Fibroblast of pulmonary artery (primary cell): ENCODE results near the gene GALNT17.

ENCODE experiments used
- DNase-seq: peaks from one replicate; pipeline ENCODE4 v3.0.0-alpha.2; 2010; ENCODE audit warnings: low read depth
- H3K4me3 ChIP-seq: replicated peaks from 2 replicates; pipeline ENCODE4 v1.5.1; 2011; ENCODE audit warnings: low read depth, mild to moderate bottlenecking, control low read depth, low read length, moderate library complexity
- CTCF ChIP-seq: IDR thresholded peaks from 2 replicates; pipeline ENCODE4 v1.5.1; 2011; ENCODE audit warnings: mild to moderate bottlenecking, control low read depth, low read length, inconsistent platforms; ENCODE audit errors: missing control alignments

GALNT17 gene

GRCh38 chr7:71385330-71385729 is 253.4 kb downstream of the GALNT17 start:
- H3K4me3 ChIP-seq = no peak overlapping the region
- DNase-seq = no peak
- TF ChIP-seq CTCF = no peak

- no peak for TF ChIP-seq CTCF
- no peak overlapping the region for H3K4me3 ChIP-seq
- no peak for DNase-seq
Observed at GRCh38 chr7:71386152-71386785, 254.3 kb downstream of the GALNT17 start.

GRCh38 chr7:71388181-71388580 is 256.2 kb downstream of the GALNT17 start:
- no peak overlapping the region for H3K4me3 ChIP-seq
- no peak for DNase-seq
- TF ChIP-seq CTCF = no peak

GRCh38 chr7:71389976-71390375 is 258.0 kb downstream of the GALNT17 start:
- TF ChIP-seq CTCF = no peak
- no peak overlapping the region for H3K4me3 ChIP-seq

GRCh38 chr7:71393661-71394060 is 261.7 kb downstream of the GALNT17 start:
- DNase-seq = no peak
- H3K4me3 ChIP-seq = no peak overlapping the region
- no peak for TF ChIP-seq CTCF

More at GRCh38 chr7:71389976-71390375, 258.0 kb downstream of the GALNT17 start:
- DNase-seq = no peak

- TF ChIP-seq CTCF = no peak
- no peak overlapping the region for H3K4me3 ChIP-seq
- no peak for DNase-seq
Observed at GRCh38 chr7:71402684-71403083, 270.7 kb downstream of the GALNT17 start.

GRCh38 chr7:71403202-71403946 is 271.4 kb downstream of the GALNT17 start:
- no peak for DNase-seq
- H3K4me3 ChIP-seq = no peak overlapping the region
- TF ChIP-seq CTCF = no peak
